ENCODE data around the gene CSTF1. TPM values are rescaled to one million over a fixed set of nuclear protein-coding genes. Genes with fewer than 3 reads are reported as not detected.

CSTF1 gene
- polyA plus RNA-seq, 1 of the 3 experiments (the other 2 are of a cell fraction) = 23.4 TPM

DNA sequence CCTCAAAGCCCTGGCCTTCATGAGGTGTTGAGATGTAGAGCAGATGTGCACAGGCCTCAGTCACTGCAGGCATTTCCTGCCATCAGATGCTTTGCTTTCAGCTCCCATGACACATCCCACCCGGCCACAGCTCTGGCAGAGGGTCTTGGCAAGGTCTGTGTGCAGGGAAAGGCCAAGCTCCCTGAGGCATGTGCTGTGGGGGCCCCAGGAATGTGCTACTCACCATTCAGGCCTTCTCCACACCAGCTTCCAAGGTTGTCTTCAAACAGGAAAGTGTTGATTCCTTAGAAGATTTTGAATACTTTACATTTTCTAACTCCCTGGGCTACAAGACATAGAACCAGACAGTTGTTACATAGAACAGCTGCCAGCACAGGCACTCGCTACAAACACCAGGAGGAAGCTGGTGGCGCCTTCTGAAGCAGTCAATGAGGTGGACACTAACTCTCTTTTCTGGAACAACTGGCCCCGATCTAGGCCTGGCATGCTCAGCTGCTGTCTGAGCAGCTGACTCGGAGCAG lies 47.4 kb downstream of the CSTF1 start (continued):
- TF ChIP-seq, protein P1, sequence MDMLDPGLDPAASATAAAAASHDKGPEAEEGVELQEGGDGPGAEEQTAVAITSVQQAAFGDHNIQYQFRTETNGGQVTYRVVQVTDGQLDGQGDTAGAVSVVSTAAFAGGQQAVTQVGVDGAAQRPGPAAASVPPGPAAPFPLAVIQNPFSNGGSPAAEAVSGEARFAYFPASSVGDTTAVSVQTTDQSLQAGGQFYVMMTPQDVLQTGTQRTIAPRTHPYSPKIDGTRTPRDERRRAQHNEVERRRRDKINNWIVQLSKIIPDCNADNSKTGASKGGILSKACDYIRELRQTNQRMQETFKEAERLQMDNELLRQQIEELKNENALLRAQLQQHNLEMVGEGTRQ (IDR thresholded peaks at IDR 0.05; ENCODE audit: borderline replicate concordance, low read depth, low read length) = no peak
- TF ChIP-seq, protein P2, sequence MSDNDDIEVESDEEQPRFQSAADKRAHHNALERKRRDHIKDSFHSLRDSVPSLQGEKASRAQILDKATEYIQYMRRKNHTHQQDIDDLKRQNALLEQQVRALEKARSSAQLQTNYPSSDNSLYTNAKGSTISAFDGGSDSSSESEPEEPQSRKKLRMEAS (IDR thresholded peaks at IDR 0.05; ENCODE audit: low read depth) = peak; percentile 91
- TF ChIP-seq, protein P3, sequence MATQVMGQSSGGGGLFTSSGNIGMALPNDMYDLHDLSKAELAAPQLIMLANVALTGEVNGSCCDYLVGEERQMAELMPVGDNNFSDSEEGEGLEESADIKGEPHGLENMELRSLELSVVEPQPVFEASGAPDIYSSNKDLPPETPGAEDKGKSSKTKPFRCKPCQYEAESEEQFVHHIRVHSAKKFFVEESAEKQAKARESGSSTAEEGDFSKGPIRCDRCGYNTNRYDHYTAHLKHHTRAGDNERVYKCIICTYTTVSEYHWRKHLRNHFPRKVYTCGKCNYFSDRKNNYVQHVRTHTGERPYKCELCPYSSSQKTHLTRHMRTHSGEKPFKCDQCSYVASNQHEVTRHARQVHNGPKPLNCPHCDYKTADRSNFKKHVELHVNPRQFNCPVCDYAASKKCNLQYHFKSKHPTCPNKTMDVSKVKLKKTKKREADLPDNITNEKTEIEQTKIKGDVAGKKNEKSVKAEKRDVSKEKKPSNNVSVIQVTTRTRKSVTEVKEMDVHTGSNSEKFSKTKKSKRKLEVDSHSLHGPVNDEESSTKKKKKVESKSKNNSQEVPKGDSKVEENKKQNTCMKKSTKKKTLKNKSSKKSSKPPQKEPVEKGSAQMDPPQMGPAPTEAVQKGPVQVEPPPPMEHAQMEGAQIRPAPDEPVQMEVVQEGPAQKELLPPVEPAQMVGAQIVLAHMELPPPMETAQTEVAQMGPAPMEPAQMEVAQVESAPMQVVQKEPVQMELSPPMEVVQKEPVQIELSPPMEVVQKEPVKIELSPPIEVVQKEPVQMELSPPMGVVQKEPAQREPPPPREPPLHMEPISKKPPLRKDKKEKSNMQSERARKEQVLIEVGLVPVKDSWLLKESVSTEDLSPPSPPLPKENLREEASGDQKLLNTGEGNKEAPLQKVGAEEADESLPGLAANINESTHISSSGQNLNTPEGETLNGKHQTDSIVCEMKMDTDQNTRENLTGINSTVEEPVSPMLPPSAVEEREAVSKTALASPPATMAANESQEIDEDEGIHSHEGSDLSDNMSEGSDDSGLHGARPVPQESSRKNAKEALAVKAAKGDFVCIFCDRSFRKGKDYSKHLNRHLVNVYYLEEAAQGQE (IDR thresholded peaks at IDR 0.05; ENCODE audit: low read depth, low read length) = no peak
- TF ChIP-seq, protein P4, sequence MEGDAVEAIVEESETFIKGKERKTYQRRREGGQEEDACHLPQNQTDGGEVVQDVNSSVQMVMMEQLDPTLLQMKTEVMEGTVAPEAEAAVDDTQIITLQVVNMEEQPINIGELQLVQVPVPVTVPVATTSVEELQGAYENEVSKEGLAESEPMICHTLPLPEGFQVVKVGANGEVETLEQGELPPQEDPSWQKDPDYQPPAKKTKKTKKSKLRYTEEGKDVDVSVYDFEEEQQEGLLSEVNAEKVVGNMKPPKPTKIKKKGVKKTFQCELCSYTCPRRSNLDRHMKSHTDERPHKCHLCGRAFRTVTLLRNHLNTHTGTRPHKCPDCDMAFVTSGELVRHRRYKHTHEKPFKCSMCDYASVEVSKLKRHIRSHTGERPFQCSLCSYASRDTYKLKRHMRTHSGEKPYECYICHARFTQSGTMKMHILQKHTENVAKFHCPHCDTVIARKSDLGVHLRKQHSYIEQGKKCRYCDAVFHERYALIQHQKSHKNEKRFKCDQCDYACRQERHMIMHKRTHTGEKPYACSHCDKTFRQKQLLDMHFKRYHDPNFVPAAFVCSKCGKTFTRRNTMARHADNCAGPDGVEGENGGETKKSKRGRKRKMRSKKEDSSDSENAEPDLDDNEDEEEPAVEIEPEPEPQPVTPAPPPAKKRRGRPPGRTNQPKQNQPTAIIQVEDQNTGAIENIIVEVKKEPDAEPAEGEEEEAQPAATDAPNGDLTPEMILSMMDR (IDR thresholded peaks at IDR 0.05) = no peak
- TF ChIP-seq MXI1 (IDR thresholded peaks at IDR 0.05; ENCODE audit: low read depth, low read length) (no peak), MEF2A (IDR thresholded peaks at IDR 0.05; ENCODE audit: borderline replicate concordance, low read depth) (peak; percentile 18; the same call in 1 of the 2 replicates), GABPA (IDR thresholded peaks at IDR 0.05; ENCODE audit: low read depth) (no peak), EZH2phosphoT487 (IDR thresholded peaks at IDR 0.05; ENCODE audit: borderline replicate concordance, low read depth) (no peak), GATA2 (CRISPR knock-in tag; IDR thresholded peaks at IDR 0.05) (no peak), SIN3A (IDR thresholded peaks at IDR 0.05; ENCODE audit: borderline replicate concordance, low read depth, low read length) (peak; percentile 42; the same call in 1 of the 2 replicates), CHD2 (IDR thresholded peaks at IDR 0.05; ENCODE audit: low read length, partially characterized antibody) (no peak), JUND (IDR thresholded peaks at IDR 0.05) (peak; percentile 75), RAD21 (IDR thresholded peaks at IDR 0.05; ENCODE audit: low read length) (no peak)
